Tibial nerve (tissue), 4 donors: ENCODE results near the gene LRCOL1.

Experiments
- EP300 ChIP-seq, 2 donors: sonication (generic); formaldehyde crosslinking; IDR thresholded peaks; one replicate each; pipeline ENCODE4 v1.6.1; 2017; ENCODE audit warnings: antibody characterized with exemption in 2 of 2, mild to moderate bottlenecking in 1 of 2
- POLR2A ChIP-seq, 2 donors: fragments of 450-650 bp; IDR thresholded peaks; one replicate each; pipeline ENCODE4 v1.6.1; 2017; ENCODE audit warnings: antibody characterized with exemption in 2 of 2, mild to moderate bottlenecking in 2 of 2, moderate library complexity in 2 of 2
- TF ChIP-seq, protein P1 (sequence below), 5 experiments: fragments of 200-600 bp in 3 of 5; fragments of 450-650 bp in 2 of 5; sonication (generic) in 3 of 5; IDR thresholded peaks; one replicate each; pipeline ENCODE4 v1.5.1; 2016 to 2019; ENCODE audit warnings: antibody characterized with exemption in 5 of 5, mild to moderate bottlenecking in 3 of 5, moderate library complexity in 2 of 5

DNA sequence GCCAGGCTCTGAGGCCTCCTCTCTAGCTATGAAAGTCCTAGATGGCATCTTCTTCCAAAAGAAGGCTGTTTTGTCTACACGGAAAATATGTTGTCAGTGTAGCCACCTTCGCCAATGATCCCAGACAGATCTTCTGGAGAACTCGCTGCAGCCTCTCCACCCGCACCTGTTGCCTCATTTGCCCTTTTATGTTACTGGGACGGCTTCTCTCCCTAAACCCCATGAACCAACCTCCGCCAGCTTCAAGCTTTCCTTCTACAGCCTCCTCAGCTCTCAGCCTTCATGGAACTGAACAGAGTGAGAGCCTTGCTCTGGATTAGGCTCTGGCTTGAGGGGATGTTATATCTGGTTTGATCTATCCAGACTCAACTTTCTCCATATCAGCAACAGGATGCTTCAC lies 18.9 kb upstream of the LRCOL1 start:
- TF ChIP-seq, protein P1, sequence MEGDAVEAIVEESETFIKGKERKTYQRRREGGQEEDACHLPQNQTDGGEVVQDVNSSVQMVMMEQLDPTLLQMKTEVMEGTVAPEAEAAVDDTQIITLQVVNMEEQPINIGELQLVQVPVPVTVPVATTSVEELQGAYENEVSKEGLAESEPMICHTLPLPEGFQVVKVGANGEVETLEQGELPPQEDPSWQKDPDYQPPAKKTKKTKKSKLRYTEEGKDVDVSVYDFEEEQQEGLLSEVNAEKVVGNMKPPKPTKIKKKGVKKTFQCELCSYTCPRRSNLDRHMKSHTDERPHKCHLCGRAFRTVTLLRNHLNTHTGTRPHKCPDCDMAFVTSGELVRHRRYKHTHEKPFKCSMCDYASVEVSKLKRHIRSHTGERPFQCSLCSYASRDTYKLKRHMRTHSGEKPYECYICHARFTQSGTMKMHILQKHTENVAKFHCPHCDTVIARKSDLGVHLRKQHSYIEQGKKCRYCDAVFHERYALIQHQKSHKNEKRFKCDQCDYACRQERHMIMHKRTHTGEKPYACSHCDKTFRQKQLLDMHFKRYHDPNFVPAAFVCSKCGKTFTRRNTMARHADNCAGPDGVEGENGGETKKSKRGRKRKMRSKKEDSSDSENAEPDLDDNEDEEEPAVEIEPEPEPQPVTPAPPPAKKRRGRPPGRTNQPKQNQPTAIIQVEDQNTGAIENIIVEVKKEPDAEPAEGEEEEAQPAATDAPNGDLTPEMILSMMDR (IDR thresholded peaks at IDR 0.05) = no peak
- TF ChIP-seq POLR2A (IDR thresholded peaks at IDR 0.05) (no peak), EP300 (IDR thresholded peaks at IDR 0.05) (no peak)
